ENCODE data around the gene COL25A1.

DNA sequence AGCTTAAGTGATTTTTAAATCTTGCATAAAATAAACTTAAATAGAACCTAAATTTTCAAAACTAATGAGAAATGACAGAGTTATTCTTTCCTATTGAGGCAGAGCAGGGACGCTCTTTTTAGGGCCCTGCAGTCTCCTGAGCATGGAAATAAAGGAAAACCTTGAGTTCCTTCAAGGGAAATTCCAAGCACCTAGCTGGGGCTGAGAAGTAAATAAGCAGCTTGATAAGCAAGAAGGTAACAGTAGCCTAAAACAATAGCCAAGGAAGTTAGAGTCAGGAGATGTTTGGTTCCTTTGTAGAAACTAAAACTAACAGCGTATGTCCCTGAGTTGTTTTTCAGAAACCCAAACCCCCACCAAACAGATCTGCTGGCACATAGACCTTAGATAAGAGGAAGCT lies 174.6 kb downstream of the COL25A1 start:
- TF ChIP-seq, protein P1, sequence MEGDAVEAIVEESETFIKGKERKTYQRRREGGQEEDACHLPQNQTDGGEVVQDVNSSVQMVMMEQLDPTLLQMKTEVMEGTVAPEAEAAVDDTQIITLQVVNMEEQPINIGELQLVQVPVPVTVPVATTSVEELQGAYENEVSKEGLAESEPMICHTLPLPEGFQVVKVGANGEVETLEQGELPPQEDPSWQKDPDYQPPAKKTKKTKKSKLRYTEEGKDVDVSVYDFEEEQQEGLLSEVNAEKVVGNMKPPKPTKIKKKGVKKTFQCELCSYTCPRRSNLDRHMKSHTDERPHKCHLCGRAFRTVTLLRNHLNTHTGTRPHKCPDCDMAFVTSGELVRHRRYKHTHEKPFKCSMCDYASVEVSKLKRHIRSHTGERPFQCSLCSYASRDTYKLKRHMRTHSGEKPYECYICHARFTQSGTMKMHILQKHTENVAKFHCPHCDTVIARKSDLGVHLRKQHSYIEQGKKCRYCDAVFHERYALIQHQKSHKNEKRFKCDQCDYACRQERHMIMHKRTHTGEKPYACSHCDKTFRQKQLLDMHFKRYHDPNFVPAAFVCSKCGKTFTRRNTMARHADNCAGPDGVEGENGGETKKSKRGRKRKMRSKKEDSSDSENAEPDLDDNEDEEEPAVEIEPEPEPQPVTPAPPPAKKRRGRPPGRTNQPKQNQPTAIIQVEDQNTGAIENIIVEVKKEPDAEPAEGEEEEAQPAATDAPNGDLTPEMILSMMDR (conservative IDR thresholded peaks at IDR 0.05), result no peak
- TF ChIP-seq ZFX (IDR thresholded peaks at IDR 0.05), result no peak
